B cell (primary cell): Measurements from ENCODE around the gene NLRP5. TPM values are rescaled to one million over a fixed set of nuclear protein-coding genes. Genes with fewer than 3 reads are reported as not detected.

ENCODE experiments used
- ATAC-seq: fragments of 200-7000 bp; cut with Tn5 transposase; one replicate; pipeline ENCODE4 v1.10.0; 2021; ENCODE audit warnings: low read depth, mild to moderate bottlenecking, moderate number of reproducible peaks, moderate library complexity
- CTCF ChIA-PET: fragments of 350-600 bp; sonication (Branson Sonifier 250); formaldehyde crosslinking; loops from one replicate; lab custom pipeline; 2021; ENCODE audit warnings: antibody characterized with exemption, inconsistent platforms; lab: Charles Lee
- POLR2A ChIA-PET: fragments of 350-600 bp; sonication (Branson Sonifier 250); formaldehyde crosslinking; loops from one replicate; lab custom pipeline; 2021; ENCODE audit warnings: antibody characterized with exemption; lab: Charles Lee
- DNase-seq: peaks from one replicate; pipeline ENCODE4 v3.0.0; 2013
- H2AFZ ChIP-seq: 2 replicates; pipeline ENCODE4 v1.6.1; 2012; ENCODE audit warnings: mild to moderate bottlenecking, low read depth, low read length; ENCODE audit not compliant: insufficient read depth, poor library complexity, severe bottlenecking
- H3K27ac ChIP-seq, 2 donors: 1 replicate in 1 of 2; 2 replicates in 1 of 2; pipeline ENCODE4 v1.5.1; 2012 to 2013; ENCODE audit warnings: low read length in 2 of 2, mild to moderate bottlenecking in 2 of 2, moderate library complexity in 1 of 2
- H3K27me3 ChIP-seq, 4 experiments: fragments of 200-600 bp in 1 of 4; sonication (generic) in 1 of 4; replicated peaks in 1 of 4; 1 replicate in 2 of 4; 2 replicates in 2 of 4; pipeline versions ENCODE4 v1.6.1 to v1.7.0; 2013 to 2016; ENCODE audit warnings: low read length in 3 of 4, mild to moderate bottlenecking in 2 of 4, mixed read lengths in 1 of 4, moderate library complexity in 1 of 4; ENCODE audit not compliant: insufficient read depth in 4 of 4, control insufficient read depth in 3 of 4; ENCODE audit errors: control extremely low read depth in 1 of 4
- H3K36me3 ChIP-seq, 2 experiments: replicated peaks in 1 of 2; 1 replicate in 1 of 2; 2 replicates in 1 of 2; pipeline versions ENCODE4 v1.6.1 to v1.7.1; 2013; ENCODE audit warnings: low read length in 1 of 2; ENCODE audit not compliant: insufficient read depth in 2 of 2, control insufficient read depth in 1 of 2; ENCODE audit errors: control extremely low read depth in 1 of 2, extremely low read depth in 1 of 2
- H3K4me1 ChIP-seq, 2 donors: fragments of 200-600 bp in 1 of 2; sonication (generic) in 1 of 2; 1 replicate in 1 of 2; 2 replicates in 1 of 2; pipeline versions ENCODE4 v1.5.1 to v1.6.1; 2013 to 2017; ENCODE audit warnings: low read length in 2 of 2; ENCODE audit not compliant: control insufficient read depth in 2 of 2, insufficient read depth in 2 of 2
- H3K4me2 ChIP-seq: replicated peaks from 2 replicates; pipeline ENCODE3; 2012; ENCODE audit warnings: mild to moderate bottlenecking, low read depth, low read length; ENCODE audit not compliant: poor library complexity, severe bottlenecking
- H3K4me3 ChIP-seq, 5 experiments: fragments of 200-600 bp in 1 of 5; sonication (generic) in 1 of 5; 1 replicate in 3 of 5; 2 replicates in 2 of 5; pipeline versions ENCODE4 v1.5.1 to v1.7.0; 2011 to 2016; ENCODE audit warnings: low read length in 4 of 5, mild to moderate bottlenecking in 4 of 5, low read depth in 2 of 5, control low read depth in 1 of 5, moderate library complexity in 1 of 5; ENCODE audit not compliant: insufficient read depth in 1 of 5; ENCODE audit errors: control extremely low read depth in 1 of 5, extremely low read depth in 1 of 5
- H3K79me2 ChIP-seq: fragments of 200-600 bp; sonication (generic); one replicate; pipeline ENCODE4 v1.6.0; 2016; ENCODE audit warnings: low read length; ENCODE audit not compliant: control insufficient read depth, insufficient read depth
- H3K9ac ChIP-seq: fragments of 200-600 bp; sonication (generic); 2 replicates; pipeline ENCODE4 v1.6.1; 2017; ENCODE audit warnings: mild to moderate bottlenecking, low read length, moderate library complexity
- H3K9me3 ChIP-seq, 3 donors: one replicate each; pipeline versions ENCODE4 v1.6.1 to v1.7.1; 2013; ENCODE audit warnings: low read length in 2 of 3; ENCODE audit not compliant: control insufficient read depth in 2 of 3, insufficient read depth in 1 of 3; ENCODE audit errors: control extremely low read depth in 1 of 3
- H4K20me1 ChIP-seq: 2 replicates; pipeline ENCODE4 v1.6.0; 2012; ENCODE audit warnings: mild to moderate bottlenecking, low read length; ENCODE audit not compliant: insufficient read depth, control insufficient read depth, poor library complexity, severe bottlenecking
- H3K27ac Mint-ChIP-seq: one replicate; pipeline ENCODE4 v1.8.0; 2021; ENCODE audit warnings: mixed read lengths
- H3K27me3 Mint-ChIP-seq: one replicate; pipeline ENCODE4 v1.8.0; 2021; ENCODE audit warnings: mixed read lengths
- H3K4me1 Mint-ChIP-seq: one replicate; pipeline ENCODE4 v1.8.0; 2021; ENCODE audit warnings: mixed read lengths
- H3K4me3 Mint-ChIP-seq: one replicate; pipeline ENCODE4 v1.8.0; 2021; ENCODE audit warnings: mixed read lengths
- H3K9me3 Mint-ChIP-seq: one replicate; pipeline ENCODE4 v1.8.0; 2022; ENCODE audit warnings: mixed read lengths; ENCODE audit not compliant: insufficient read depth
- CTCF ChIP-seq: fragments of 200-600 bp; IDR thresholded peaks from one replicate; pipeline ENCODE4 v1.8.0; 2022; ENCODE audit warnings: antibody characterized with exemption, mild to moderate bottlenecking
- EZH2 ChIP-seq: IDR thresholded peaks from 2 replicates; pipeline ENCODE4 v1.6.1; 2012; ENCODE audit warnings: borderline replicate concordance, low read depth, mild to moderate bottlenecking, moderate library complexity, low read length; ENCODE audit not compliant: insufficient read depth, poor library complexity, severe bottlenecking
- WGBS: methylation state at CpG from one replicate; pipeline ENCODE4 v1.1.5; 2013; ENCODE audit warnings: missing lambda C conversion rate; ENCODE audit not compliant: insufficient coverage; 5-methylcytosine and 5-hydroxymethylcytosine counted together
- intact Hi-C: fragments of 100-400 bp; cut with micrococcal nuclease; formaldehyde crosslinking; loops from one replicate; pipeline ENCODE4 v1.10.0; 2022
- polyA plus RNA-seq: library from polyadenylated mRNA; depleted of rRNA; stranded (reverse); fragments of >200 nt; gene quantifications from 2 replicates; pipeline ENCODE4 v1.2.3, GENCODE V29; 2012
- total RNA-seq, 2 donors: library from RNA; stranded (reverse); fragments of 120-200 nt in 1 of 2; gene quantifications; 1 replicate in 1 of 2; 2 replicates in 1 of 2; pipeline versions ENCODE4 v1.2.3 to v1.2.4, GENCODE V29; 2013 to 2022

The NLRP5 gene
- total and polyA plus RNA-seq, 2 donors (not counting 1 experiment from before 2014, with no cell fraction given): not detected

GRCh38 chr19:56092685-56093631, 106.4 kb downstream of the NLRP5 start:
- Mint-ChIP-seq H3K9me3 (no peaks in the 10 kb centered on the region), H3K27me3 (no peaks in the 10 kb centered on the region), H3K4me3 (no peak overlapping the region), H3K4me1 (peaks cover 7% of the 10 kb centered on the region), H3K27ac (no peak overlapping the region)
- H4K20me1 ChIP-seq: peaks cover 81% of the 10 kb centered on the region
- intact Hi-C loops: no loop called here
- H3K36me3 ChIP-seq: peaks cover 0 to 30% of the 10 kb centered on the region in 2 experiments
- H3K9ac ChIP-seq: no peak overlapping the region
- ATAC-seq: no peak
- no peaks in the 10 kb centered on the region for H3K27me3 ChIP-seq
- TF ChIP-seq CTCF: no peak
- TF ChIP-seq EZH2: no peak
- H3K4me3 ChIP-seq: no peak overlapping the region
- ChIA-PET CTCF (interaction anchor here (1.4 kb wide), 1 partner anchor 27 kb away, joined by 3 read pairs; no protein-coding TSS in a partner anchor), POLR2A (no interaction called here)
- H3K27ac ChIP-seq: no peak overlapping the region
- peaks cover 57% of the 10 kb centered on the region for H3K79me2 ChIP-seq
- 97% methylated on average over 29 of the region's 32 CpGs for WGBS
- H3K4me2 ChIP-seq: no peak overlapping the region
- no peak for DNase-seq
- peaks cover 0 to 6% (median 0%) of the 10 kb centered on the region in 3 donors for H3K9me3 ChIP-seq
- H3K4me1 ChIP-seq: no peaks in the 10 kb centered on the region
- no peak overlapping the region for H2AFZ ChIP-seq

GRCh38 chr19:56094449-56094848, 107.9 kb downstream of the NLRP5 start:
- Histone ChIP-seq H3K4me2 (no peak overlapping the region), H3K9ac (no peak overlapping the region), H3K27ac (no peak overlapping the region), H2AFZ (no peak overlapping the region), H3K27me3 (no peaks in the 10 kb centered on the region), H3K4me3 (no peak overlapping the region), H4K20me1 (peaks cover 84% of the 10 kb centered on the region), H3K79me2 (peaks cover 64% of the 10 kb centered on the region), H3K36me3 (peaks cover 0 to 32% of the 10 kb centered on the region in 2 experiments), H3K9me3 (peaks cover 0 to 6% (median 0%) of the 10 kb centered on the region in 3 donors), H3K4me1 (no peaks in the 10 kb centered on the region)
- TF ChIP-seq EZH2: no peak
- TF ChIP-seq CTCF: no peak
- 100% methylated on average over 2 of the region's 9 CpGs for WGBS
- intact Hi-C loops: no loop called here
- ATAC-seq (no peak), DNase-seq (no peak)
- CTCF ChIA-PET: no interaction called here
- Mint-ChIP-seq H3K4me3 (no peak overlapping the region), H3K9me3 (no peaks in the 10 kb centered on the region), H3K4me1 (peaks cover 7% of the 10 kb centered on the region), H3K27ac (no peak overlapping the region), H3K27me3 (no peaks in the 10 kb centered on the region)
- POLR2A ChIA-PET: no interaction called here
